H1 (cell line): ENCODE measurements around the gene ATXN7. TPM values are rescaled to one million over a fixed set of nuclear protein-coding genes. Genes with fewer than 3 reads are reported as not detected.

ENCODE experiments used
- CHD7 ChIP-seq: fragments of 300-600 bp; sonication (generic); IDR thresholded peaks from 2 replicates; pipeline ENCODE4 v1.7.1; 2012; ENCODE audit warnings: low read length, moderate library complexity, mild to moderate bottlenecking, inconsistent platforms; ENCODE audit not compliant: insufficient replicate concordance
- EGR1 ChIP-seq: IDR thresholded peaks from 2 replicates; pipeline ENCODE4 v1.6.1; 2011; ENCODE audit warnings: low read depth, low read length, borderline replicate concordance
- RFX5 ChIP-seq: IDR thresholded peaks from 2 replicates; pipeline ENCODE4 v1.6.1; 2011; ENCODE audit warnings: low read depth, low read length, improper control_type of control experiment, borderline replicate concordance
- polyA plus RNA-seq, 7 experiments: library from polyadenylated mRNA; depleted of rRNA in 3 of 7; stranded (reverse) in 5 of 7; unstranded in 2 of 7; fragments of >200 nt in 5 of 7; fragments of 200-250 nt in 2 of 7; gene quantifications; 1 replicate in 5 of 7; 2 replicates in 1 of 7; 4 replicates in 1 of 7; pipeline versions ENCODE4 v1.2.1 to v1.2.3, GENCODE V29; 2011 to 2013; ENCODE audit warnings: missing spikeins in 2 of 7, mixed read lengths in 2 of 7
- total RNA-seq: library from RNA; stranded (reverse); fragmentation: NEBNext Ultra II Directional; extraction: Animal tissue kit (Norgen Biotek cat#: 25700); gene quantifications from 2 replicates; pipeline ENCODE4 v1.2.1, GENCODE V29; 2021

ATXN7 gene
- total and polyA plus RNA-seq, 2 of the 8 experiments (the other 6 are each of a cell fraction or from before 2014, with no cell fraction given): 15.5 to 16.8 TPM

- TF ChIP-seq CHD7 (no peak), RFX5 (no peak), EGR1 (no peak)
These were observed 96.5 kb downstream of the ATXN7 start (continued) for GRCh38 chr3:63960048-63960711.
